Panc1 (cell line): Measurements from ENCODE around the gene CREB5.

Source experiments
- CTCF ChIP-seq: fragments of 450-650 bp; IDR thresholded peaks from 2 replicates; pipeline ENCODE4 v1.5.1; 2017; ENCODE audit warnings: mild to moderate bottlenecking
- POLR2AphosphoS5 ChIP-seq: IDR thresholded peaks from 2 replicates; pipeline ENCODE4 v1.6.1; 2012; ENCODE audit warnings: mild to moderate bottlenecking, low read depth, low read length, moderate library complexity

GRCh38 chr7:28466341-28466740 is 54.0 kb downstream of the CREB5 start:
- TF ChIP-seq CTCF (no peak), POLR2AphosphoS5 (no peak)
